Spleen (tissue), 7 donors: ENCODE data around the gene FBXO40.

Experiments used
- POLR2AphosphoS5 ChIP-seq, 3 donors: sonication (generic); formaldehyde crosslinking; IDR thresholded peaks; one replicate each; pipeline ENCODE4 v1.5.1; 2017; ENCODE audit warnings: antibody characterized with exemption in 3 of 3
- TF ChIP-seq, protein P1 (sequence below), 11 experiments: fragments of 200-600 bp in 7 of 11; fragments of 450-650 bp in 4 of 11; sonication (generic) in 4 of 11; IDR thresholded peaks in 8 of 11; conservative IDR thresholded peaks in 3 of 11; 1 replicate in 7 of 11; 2 replicates in 4 of 11; pipeline versions ENCODE4 v1.4.0 to v1.8.0; 2016 to 2021; ENCODE audit warnings: antibody characterized with exemption in 11 of 11, inconsistent platforms in 4 of 11, mild to moderate bottlenecking in 1 of 11
- donor health status: DM: no; HTN: no; CAD: no; lungs with moderate emphysema.
- donor health status: DM: no; HTN: no; CAD: no.
- donor health status: DM: no; HTN: no; CAD: no.

DNA sequence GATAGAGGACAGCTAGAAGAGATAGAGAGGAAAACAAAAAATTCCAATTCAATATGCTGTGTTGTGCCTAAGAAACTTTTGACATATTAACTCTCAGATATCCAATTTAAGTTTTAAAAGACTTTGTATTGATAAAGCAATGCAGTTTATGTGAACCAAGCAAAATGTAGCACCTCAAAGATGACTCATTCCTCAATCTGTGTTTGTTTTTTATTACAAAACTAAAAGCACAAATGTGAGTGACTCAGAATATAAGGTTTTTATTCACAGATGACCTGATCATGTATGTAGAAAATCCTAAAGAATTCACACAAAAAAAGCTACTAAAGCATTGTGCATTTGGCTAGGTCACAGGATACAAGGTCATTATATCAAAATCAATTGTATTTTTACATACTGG is 56.5 kb downstream of the FBXO40 start:
- TF ChIP-seq, protein P1, sequence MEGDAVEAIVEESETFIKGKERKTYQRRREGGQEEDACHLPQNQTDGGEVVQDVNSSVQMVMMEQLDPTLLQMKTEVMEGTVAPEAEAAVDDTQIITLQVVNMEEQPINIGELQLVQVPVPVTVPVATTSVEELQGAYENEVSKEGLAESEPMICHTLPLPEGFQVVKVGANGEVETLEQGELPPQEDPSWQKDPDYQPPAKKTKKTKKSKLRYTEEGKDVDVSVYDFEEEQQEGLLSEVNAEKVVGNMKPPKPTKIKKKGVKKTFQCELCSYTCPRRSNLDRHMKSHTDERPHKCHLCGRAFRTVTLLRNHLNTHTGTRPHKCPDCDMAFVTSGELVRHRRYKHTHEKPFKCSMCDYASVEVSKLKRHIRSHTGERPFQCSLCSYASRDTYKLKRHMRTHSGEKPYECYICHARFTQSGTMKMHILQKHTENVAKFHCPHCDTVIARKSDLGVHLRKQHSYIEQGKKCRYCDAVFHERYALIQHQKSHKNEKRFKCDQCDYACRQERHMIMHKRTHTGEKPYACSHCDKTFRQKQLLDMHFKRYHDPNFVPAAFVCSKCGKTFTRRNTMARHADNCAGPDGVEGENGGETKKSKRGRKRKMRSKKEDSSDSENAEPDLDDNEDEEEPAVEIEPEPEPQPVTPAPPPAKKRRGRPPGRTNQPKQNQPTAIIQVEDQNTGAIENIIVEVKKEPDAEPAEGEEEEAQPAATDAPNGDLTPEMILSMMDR (IDR thresholded peaks at IDR 0.05 in 8 of 11, conservative IDR thresholded peaks at IDR 0.05 in 3 of 11), result no peak
- no peak for TF ChIP-seq POLR2AphosphoS5 (IDR thresholded peaks at IDR 0.05)
